Naive thymus-derived CD4-positive, alpha-beta T cell (primary cell): Measurements from ENCODE around the gene MSMO1. TPM values are rescaled to one million over a fixed set of nuclear protein-coding genes. Genes with fewer than 3 reads are reported as not detected.
A peak's percentile ranks its signal among the peaks of the same experiment; 100 is the strongest.

Experiments
- ATAC-seq: fragments of 150-1000 bp; cut with Tn5 transposase; 2 replicates; pipeline ENCODE4 v1.10.0; 2021; ENCODE audit warnings: mild to moderate bottlenecking, moderate library complexity
- CTCF ChIA-PET: fragments of 350-600 bp; sonication (Branson Sonifier 250); formaldehyde crosslinking; loops from one replicate; lab custom pipeline; 2021; ENCODE audit warnings: antibody characterized with exemption; lab: Charles Lee
- POLR2A ChIA-PET: fragments of 350-600 bp; sonication (Branson Sonifier 250); formaldehyde crosslinking; loops from one replicate; lab custom pipeline; 2021; ENCODE audit warnings: antibody characterized with exemption, inconsistent platforms; lab: Charles Lee
- DNase-seq, 9 donors: peaks; one replicate each; pipeline versions ENCODE4 v3.0.0 to v3.0.0-alpha.2; 2020 to 2022; ENCODE audit warnings: mixed read lengths in 1 of 9
- H3K27ac ChIP-seq: one replicate; pipeline ENCODE4 v1.7.0; 2013; ENCODE audit warnings: mild to moderate bottlenecking, low read depth, low read length, moderate library complexity
- H3K27me3 ChIP-seq, 2 donors: one replicate each; pipeline ENCODE4 v1.7.0; 2013; ENCODE audit warnings: low read length in 2 of 2, mild to moderate bottlenecking in 2 of 2, moderate library complexity in 2 of 2; ENCODE audit not compliant: control insufficient read depth in 2 of 2, insufficient read depth in 2 of 2
- H3K36me3 ChIP-seq, 3 experiments: 1 replicate in 2 of 3; 2 replicates in 1 of 3; pipeline ENCODE4 v1.7.0; 2013; ENCODE audit warnings: low read length in 3 of 3, mild to moderate bottlenecking in 3 of 3, moderate library complexity in 1 of 3; ENCODE audit not compliant: insufficient read depth in 3 of 3, control insufficient read depth in 2 of 3
- H3K4me1 ChIP-seq, 2 donors: one replicate each; pipeline ENCODE4 v1.7.0; 2013; ENCODE audit warnings: low read length in 2 of 2, mild to moderate bottlenecking in 2 of 2, moderate library complexity in 1 of 2; ENCODE audit not compliant: control insufficient read depth in 2 of 2, insufficient read depth in 2 of 2
- H3K4me3 ChIP-seq: 2 replicates; pipeline ENCODE4 v1.7.0; 2013; ENCODE audit warnings: mild to moderate bottlenecking, low read length
- H3K9me3 ChIP-seq, 3 experiments: 1 replicate in 2 of 3; 2 replicates in 1 of 3; pipeline ENCODE4 v1.7.0; 2013; ENCODE audit warnings: low read length in 3 of 3; ENCODE audit not compliant: control insufficient read depth in 2 of 3
- H3K27ac Mint-ChIP-seq, 9 donors: one replicate each; pipeline ENCODE4 v1.8.0; 2020 to 2022; ENCODE audit warnings: mixed read lengths in 9 of 9, mild to moderate bottlenecking in 8 of 9, moderate library complexity in 5 of 9, inconsistent platforms in 2 of 9
- H3K27me3 Mint-ChIP-seq, 5 donors: one replicate each; pipeline ENCODE4 v1.8.0; 2021 to 2022; ENCODE audit warnings: mixed read lengths in 5 of 5, mild to moderate bottlenecking in 1 of 5
- H3K36me3 Mint-ChIP-seq, 5 donors: one replicate each; pipeline ENCODE4 v1.8.0; 2020 to 2022; ENCODE audit warnings: mixed read lengths in 5 of 5, mild to moderate bottlenecking in 3 of 5, inconsistent platforms in 1 of 5
- H3K4me1 Mint-ChIP-seq, 7 donors: one replicate each; pipeline ENCODE4 v1.8.0; 2020 to 2022; ENCODE audit warnings: mixed read lengths in 7 of 7, mild to moderate bottlenecking in 3 of 7, inconsistent platforms in 1 of 7
- H3K4me3 Mint-ChIP-seq, 10 donors: one replicate each; pipeline ENCODE4 v1.8.0; 2020 to 2022; ENCODE audit warnings: mild to moderate bottlenecking in 10 of 10, mixed read lengths in 10 of 10, moderate library complexity in 6 of 10, inconsistent platforms in 2 of 10
- H3K9me3 Mint-ChIP-seq, 11 donors: one replicate each; pipeline ENCODE4 v1.8.0; 2020 to 2022; ENCODE audit warnings: mixed read lengths in 11 of 11, mild to moderate bottlenecking in 4 of 11, inconsistent platforms in 1 of 11, moderate library complexity in 1 of 11
- intact Hi-C, 2 donors: fragments of 100-400 bp; cut with micrococcal nuclease; formaldehyde crosslinking; loops; one replicate each; pipeline ENCODE4 v1.15.1; 2023
- polyA plus RNA-seq, 2 donors: library from polyadenylated mRNA; unstranded; fragments of 300-500 nt; fragmentation: Illumina TruSeq; gene quantifications; one replicate each; pipeline ENCODE4 v1.2.3, GENCODE V29; 2021
- total RNA-seq, 6 experiments: library from RNA in 5 of 6; stranded (reverse) in 5 of 6; gene quantifications; 1 replicate in 5 of 6; 2 replicates in 1 of 6; pipeline ENCODE4 v1.2.3 and lab custom pipeline; 2021 to 2026

Gene MSMO1
- total and polyA plus RNA-seq, 7 experiments from 2014 or later = 9.6 to 37.9 (median 22.8) TPM

- peak overlapping the region in 1 of 9 donors; percentile 75 for H3K27ac Mint-ChIP-seq
- H3K27ac ChIP-seq = no peak overlapping the region
- H3K9me3 Mint-ChIP-seq = no peaks in the 10 kb centered on the region
- H3K4me1 Mint-ChIP-seq = peaks cover 0 to 3% (median 0%) of the 10 kb centered on the region in 7 donors
- ATAC-seq (no peak), DNase-seq (no peak)
- H3K4me1 ChIP-seq = no peaks in the 10 kb centered on the region
- no peaks in the 10 kb centered on the region for H3K27me3 ChIP-seq
- ChIA-PET CTCF (interaction anchor here (6.5 kb wide), 1 partner anchor 214 kb away, joined by 68 read pairs; no protein-coding TSS in a partner anchor), POLR2A (interaction anchor here (0.9 kb wide), 1 partner anchor 216 kb away, joined by 3 read pairs; no protein-coding TSS in a partner anchor)
- H3K36me3 ChIP-seq = peaks cover 0 to 3% (median 2%) of the 10 kb centered on the region in 3 experiments
- no peak overlapping the region for H3K4me3 ChIP-seq
- intact Hi-C loops = loop anchor here in 1 of 2 donors (10.0 kb wide), 1 partner anchor 119 kb away; no protein-coding TSS in a partner anchor
- H3K4me3 Mint-ChIP-seq = no peak overlapping the region
- no peaks in the 10 kb centered on the region for H3K9me3 ChIP-seq
- no peaks in the 10 kb centered on the region for H3K27me3 Mint-ChIP-seq
- H3K36me3 Mint-ChIP-seq = peaks cover 0 to 3% (median 0%) of the 10 kb centered on the region in 5 donors
Observed at GRCh38 chr4:165345666-165346417, 18.4 kb downstream of the MSMO1 start.

DNA sequence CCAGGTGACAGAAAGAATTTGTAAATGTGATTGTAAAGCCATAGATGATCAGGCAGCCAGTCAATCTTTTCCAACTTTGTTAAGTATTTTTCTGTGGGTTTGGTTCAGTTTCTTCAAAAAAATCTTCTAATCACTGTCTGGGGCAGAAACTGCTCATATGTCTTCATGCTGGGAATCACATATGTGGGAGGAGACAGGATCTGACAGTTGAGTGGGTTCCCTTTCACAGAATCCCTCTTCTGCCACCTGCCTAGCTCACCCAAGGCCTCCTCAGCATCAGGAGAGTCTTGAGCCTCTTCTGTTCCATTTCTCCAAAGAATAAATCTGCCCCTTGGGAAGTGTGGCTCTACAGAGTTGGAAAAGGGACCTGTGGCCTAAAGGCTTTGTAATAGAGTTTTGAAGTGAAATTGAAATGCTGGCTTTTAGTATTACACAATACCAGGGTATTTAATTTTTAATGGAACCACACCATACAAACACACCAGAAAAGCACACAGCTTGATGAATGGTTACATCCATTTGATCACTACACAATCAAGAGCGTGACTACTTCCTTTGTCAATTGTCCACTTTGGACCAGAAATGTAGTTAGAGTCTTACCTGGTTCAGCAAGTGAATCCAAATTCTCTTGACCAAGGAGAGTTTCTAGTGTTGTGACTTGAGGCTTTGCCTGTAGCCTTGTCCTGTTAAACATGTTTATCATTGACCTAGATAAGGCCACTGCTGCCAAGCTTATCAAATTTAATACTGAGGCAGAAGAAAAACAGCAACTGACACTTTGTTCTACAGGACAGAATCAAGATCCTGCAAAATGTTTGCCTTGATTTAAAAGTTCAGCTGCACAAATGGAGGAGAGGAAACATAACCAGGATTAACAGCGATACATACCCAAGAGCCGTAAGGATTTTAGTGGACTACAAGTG is 20.4 kb downstream of the MSMO1 start:
- Histone ChIP-seq H3K4me1 (no peaks in the 10 kb centered on the region), H3K4me3 (no peak overlapping the region), H3K27me3 (no peaks in the 10 kb centered on the region), H3K9me3 (no peaks in the 10 kb centered on the region), H3K27ac (no peak overlapping the region), H3K36me3 (no peaks in the 10 kb centered on the region)
- ATAC-seq (no peak), DNase-seq (no peak)
- H3K9me3 Mint-ChIP-seq = no peaks in the 10 kb centered on the region
- H3K27ac Mint-ChIP-seq = no peak overlapping the region
- H3K4me3 Mint-ChIP-seq = no peak overlapping the region
- peaks cover 0 to 3% (median 0%) of the 10 kb centered on the region in 7 donors for H3K4me1 Mint-ChIP-seq
- intact Hi-C loops = loop anchor here in 1 of 2 donors (10.0 kb wide), 1 partner anchor 117 kb away; no protein-coding TSS in a partner anchor
- peaks cover 0 to 5% (median 4%) of the 10 kb centered on the region in 5 donors for H3K27me3 Mint-ChIP-seq
- ChIA-PET CTCF (no interaction called here), POLR2A (no interaction called here)
- H3K36me3 Mint-ChIP-seq = no peaks in the 10 kb centered on the region

- no peak for ATAC-seq
- Histone ChIP-seq H3K4me3 (no peak overlapping the region), H3K9me3 (no peaks in the 10 kb centered on the region), H3K36me3 (no peaks in the 10 kb centered on the region), H3K27ac (no peak overlapping the region), H3K4me1 (no peaks in the 10 kb centered on the region), H3K27me3 (no peaks in the 10 kb centered on the region)
- no peak for DNase-seq
- POLR2A ChIA-PET = no interaction called here
- CTCF ChIA-PET = no interaction called here
- H3K4me3 Mint-ChIP-seq = no peak overlapping the region
- H3K27ac Mint-ChIP-seq = no peak overlapping the region
- intact Hi-C loops = loop anchor here in 1 of 2 donors (5.0 kb wide), 1 partner anchor 111 kb away; no protein-coding TSS in a partner anchor
- H3K4me1 Mint-ChIP-seq = peaks cover 0 to 2% (median 0%) of the 10 kb centered on the region in 7 donors
- H3K36me3 Mint-ChIP-seq = peaks cover 0 to 4% (median 0%) of the 10 kb centered on the region in 5 donors
- H3K9me3 Mint-ChIP-seq = no peaks in the 10 kb centered on the region
- peaks cover 0 to 17% (median 7%) of the 10 kb centered on the region in 5 donors for H3K27me3 Mint-ChIP-seq
Observed at GRCh38 chr4:165351359-165352130, 24.1 kb downstream of the MSMO1 start.

DNA sequence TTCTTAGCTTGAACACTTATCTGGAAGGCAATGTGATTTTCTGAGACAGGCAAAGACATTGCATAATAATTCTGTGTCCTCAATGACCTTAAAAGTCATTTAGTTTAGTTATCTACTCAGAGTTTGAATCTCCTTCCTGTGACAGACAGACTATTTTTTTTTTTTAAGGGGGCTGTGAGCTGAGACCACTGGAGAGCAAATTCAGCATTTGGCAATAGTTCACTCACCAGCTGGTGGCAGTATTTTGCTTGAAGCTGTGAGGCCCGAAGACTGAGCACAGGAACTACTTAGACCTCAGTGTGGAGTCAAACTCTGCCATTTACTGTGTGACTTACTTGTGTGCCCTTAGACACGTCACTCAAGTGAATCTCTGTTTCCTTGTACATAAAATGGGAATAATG is 28.4 kb downstream of the MSMO1 start:
- Mint-ChIP-seq H3K4me1 (peaks cover 0 to 2% (median 0%) of the 10 kb centered on the region in 7 donors), H3K4me3 (no peak overlapping the region), H3K27ac (no peak overlapping the region), H3K27me3 (peaks cover 11 to 42% (median 26%) of the 10 kb centered on the region in 5 donors), H3K36me3 (peaks cover 0 to 4% (median 0%) of the 10 kb centered on the region in 5 donors), H3K9me3 (no peaks in the 10 kb centered on the region)
- CTCF ChIA-PET = interaction anchor here (1.3 kb wide), 1 partner anchor 109 kb away, joined by 6 read pairs; no protein-coding TSS in a partner anchor
- POLR2A ChIA-PET = interaction anchor here (1.2 kb wide), 1 partner anchor 29 kb away, joined by 4 read pairs; the partner anchor contains the start of gene MSMO1
- Histone ChIP-seq H3K4me3 (no peak overlapping the region), H3K27ac (no peak overlapping the region), H3K36me3 (no peaks in the 10 kb centered on the region), H3K4me1 (no peaks in the 10 kb centered on the region), H3K9me3 (no peaks in the 10 kb centered on the region), H3K27me3 (no peaks in the 10 kb centered on the region)
- DNase-seq (no peak), ATAC-seq (no peak)
- intact Hi-C loops = no loop called here

GRCh38 chr4:165359506-165359905 is 32.0 kb downstream of the MSMO1 start:
- ATAC-seq = peak; percentile 54
- H3K9me3 Mint-ChIP-seq = no peaks in the 10 kb centered on the region
- no peaks in the 10 kb centered on the region for H3K4me1 ChIP-seq
- POLR2A ChIA-PET = interaction anchor here (0.7 to 1.2 kb wide), 2 partner anchors 9 to 157 kb away, joined by 3 read pairs; no protein-coding TSS in a partner anchor
- no peak overlapping the region for H3K4me3 ChIP-seq
- CTCF ChIA-PET = interaction anchor here (0.9 kb wide), 1 partner anchor 179 kb away, joined by 3 read pairs; no protein-coding TSS in a partner anchor
- peaks cover 19 to 44% (median 31%) of the 10 kb centered on the region in 5 donors for H3K27me3 Mint-ChIP-seq
- intact Hi-C loops = no loop called here
- H3K36me3 ChIP-seq = no peaks in the 10 kb centered on the region
- no peak overlapping the region for H3K4me3 Mint-ChIP-seq
- peaks cover 0 to 4% (median 0%) of the 10 kb centered on the region in 5 donors for H3K36me3 Mint-ChIP-seq
- H3K27me3 ChIP-seq = no peaks in the 10 kb centered on the region
- no peak for DNase-seq
- H3K4me1 Mint-ChIP-seq = peaks cover 0 to 3% (median 0%) of the 10 kb centered on the region in 7 donors
- no peak overlapping the region for H3K27ac Mint-ChIP-seq
- no peaks in the 10 kb centered on the region for H3K9me3 ChIP-seq
- H3K27ac ChIP-seq = no peak overlapping the region
